ENCODE measurements around the gene HSD11B1L. TPM values are rescaled to one million over a fixed set of nuclear protein-coding genes. Genes with fewer than 3 reads are reported as not detected.
A peak's percentile ranks its signal among the peaks of the same experiment; 100 is the strongest.

The HSD11B1L gene
- total RNA-seq, 1 experiment from 2014 or later = 6.0 TPM

- Histone ChIP-seq H3K4me2 (ENCODE audit: low read length) (peak overlapping the region; percentile 84), H3K4me1 (ENCODE audit: control insufficient read depth in 1 of 2, insufficient read depth in 2 of 2, low read length in 2 of 2) (peaks cover 8 to 29% of the 10 kb centered on the region in 2 experiments; a peak in 3 of 4 replicates), H3K9me2 (ENCODE audit: insufficient read depth) (no peaks in the 10 kb centered on the region), H3K4me3 (replicated peaks in 1 of 2; ENCODE audit: low read depth in 1 of 2, low read length in 2 of 2) (peak overlapping the region; percentile 37 to 57), H2AFZ (ENCODE audit: low read depth, low read length, poor library complexity, severe bottlenecking) (peak overlapping the region; percentile 26), H3K36me3 (ENCODE audit: control insufficient read depth in 1 of 2, insufficient read depth in 2 of 2, low read length in 2 of 2) (peaks cover 0 to 10% of the 10 kb centered on the region in 2 experiments; a peak in 1 of 4 replicates), H3K79me2 (ENCODE audit: insufficient read depth, low read length) (peaks cover 13% of the 10 kb centered on the region), H4K20me1 (ENCODE audit: insufficient read depth) (no peaks in the 10 kb centered on the region; the same call in 1 of the 2 replicates), H3K9me3 (ENCODE audit: control insufficient read depth in 1 of 2, insufficient read depth in 1 of 2, low read depth in 1 of 2, low read length in 2 of 2) (no peaks in the 10 kb centered on the region), H3K9ac (ENCODE audit: low read length) (peak overlapping the region; percentile 67; the same call in 1 of the 2 replicates), H3K27ac (ENCODE audit: low read depth, low read length) (peak overlapping the region; percentile 73), H3K27me3 (ENCODE audit: insufficient read depth, low read length) (no peaks in the 10 kb centered on the region)
- TF ChIP-seq POLR2AphosphoS5 (IDR thresholded peaks at IDR 0.05; ENCODE audit: low read depth, low read length) (no peak), TCF7L2 (IDR thresholded peaks at IDR 0.05; ENCODE audit: borderline replicate concordance, extremely low read depth, insufficient read depth, insufficient read length) (no peak), EZH2 (IDR thresholded peaks at IDR 0.05) (no peak), ELF1 (IDR thresholded peaks at IDR 0.05; ENCODE audit: borderline replicate concordance, low read depth) (no peak), EGR1 (IDR thresholded peaks at IDR 0.05; ENCODE audit: low read depth) (no peak), ZNF274 (IDR thresholded peaks at IDR 0.05; ENCODE audit: low read depth, low read length) (no peak), POLR2A (IDR thresholded peaks at IDR 0.05; ENCODE audit: borderline replicate concordance, extremely low read depth, insufficient read depth, insufficient read length) (no peak), ZFX (IDR thresholded peaks at IDR 0.05) (no peak), SIN3A (IDR thresholded peaks at IDR 0.05; ENCODE audit: low read depth) (no peak), CBX3 (IDR thresholded peaks at IDR 0.05; ENCODE audit: low read depth) (no peak)
- TF ChIP-seq, protein P1, sequence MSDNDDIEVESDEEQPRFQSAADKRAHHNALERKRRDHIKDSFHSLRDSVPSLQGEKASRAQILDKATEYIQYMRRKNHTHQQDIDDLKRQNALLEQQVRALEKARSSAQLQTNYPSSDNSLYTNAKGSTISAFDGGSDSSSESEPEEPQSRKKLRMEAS (IDR thresholded peaks at IDR 0.05) = no peak
- ChIA-PET CTCF (interaction anchor here (1.1 to 1.6 kb wide), 9 partner anchors 10 to 142 kb away, joined by 3 to 10 read pairs (median 4); partner anchors contain the start of gene DUS3L), POLR2A (interaction anchor here (1.3 to 1.6 kb wide), 4 partner anchors 32 to 142 kb away, joined by 3 to 5 read pairs (median 4); partner anchors contain the start of genes SAFB and SAFB2), RAD21 (ENCODE audit: low non-redundant PET in 1 of 2, low total read pairs in 2 of 2, uncharacterized antibody in 2 of 2, unreplicated experiment in 2 of 2) (interaction anchor here in 1 of 2 experiments (0.7 kb wide), 1 partner anchor 777 kb away, joined by 5 read pairs; no protein-coding TSS in a partner anchor)
- intact Hi-C loops (cut with micrococcal nuclease) = loop anchor here (5.0 kb wide), 2 partner anchors 139 to 639 kb away; no protein-coding TSS in a partner anchor
- ATAC-seq (no peak), DNase-seq (ENCODE audit: low read depth, low spot score) (no peak)
- no TSS peak for BruUV-seq (replicated peaks)
These were observed 5.5 kb downstream of the HSD11B1L start for GRCh38 chr19:5686326-5686646.
